HepG2 (cell line): ENCODE data around the gene DCAF4. TPM values are rescaled to one million over a fixed set of nuclear protein-coding genes. Genes with fewer than 3 reads are reported as not detected.

Source experiments
- ATAC-seq: fragments of 200-7000 bp; cut with Tn5 transposase; 3 replicates; pipeline ENCODE4 v1.9.1; 2020; ENCODE audit warnings: mild to moderate bottlenecking, moderate library complexity
- BruUV-seq: library from RNA; stranded (reverse); fragments of 400-500 nt; replicated peaks from 2 replicates; lab custom pipeline; 2021; lab: Mats Ljungman, UMichigan
- CTCF ChIA-PET: fragments of 300-600 bp; formaldehyde crosslinking; extraction: SDS; loops from one replicate; lab custom pipeline; 2021; ENCODE audit warnings: low total read pairs, inconsistent platforms, low intra/inter-chr PET ratio; lab: Yijun Ruan, JAX
- POLR2A ChIA-PET: fragments of 350-600 bp; sonication (Branson Sonifier 250); formaldehyde crosslinking; loops from one replicate; lab custom pipeline; 2020; ENCODE audit warnings: antibody characterized with exemption, inconsistent platforms; lab: Yijun Ruan, JAX
- DNase-seq: peaks from one replicate; pipeline ENCODE4 v3.0.0-alpha.2; 2015; ENCODE audit warnings: low spot score
- FAIRE-seq: peaks from 3 replicates; lab custom pipeline; 2011; peaks lifted over from hg19 to GRCh38; lab: Jason Lieb, UNC
- H2AFZ ChIP-seq: one replicate; pipeline ENCODE4 v1.6.1; 2011; ENCODE audit warnings: low read length, inconsistent platforms
- H3K27ac ChIP-seq: fragments of 300-600 bp; 3 replicates; pipeline ENCODE4 v1.8.0; 2011; ENCODE audit warnings: mixed run types, mild to moderate bottlenecking, mixed read lengths, low read length, inconsistent platforms; ENCODE audit not compliant: insufficient read depth; ENCODE audit errors: extremely low read length
- H3K27me3 ChIP-seq, 2 experiments: fragments of 200-600 bp in 1 of 2; 2 replicates in 1 of 2; 3 replicates in 1 of 2; pipeline versions ENCODE4 v1.6.0 to v1.8.0; 2011; ENCODE audit warnings: low read length in 2 of 2, mild to moderate bottlenecking in 2 of 2, moderate library complexity in 2 of 2, inconsistent platforms in 1 of 2; ENCODE audit not compliant: insufficient read depth in 2 of 2, control insufficient read depth in 1 of 2
- H3K36me3 ChIP-seq, 2 experiments: fragments of 200-600 bp in 1 of 2; replicated peaks in 1 of 2; 2 replicates in 1 of 2; 3 replicates in 1 of 2; pipeline versions ENCODE4 v1.5.1 to v1.8.0; 2011; ENCODE audit warnings: low read length in 2 of 2, inconsistent platforms in 1 of 2; ENCODE audit not compliant: insufficient read depth in 2 of 2, control insufficient read depth in 1 of 2
- H3K4me1 ChIP-seq: 2 replicates; pipeline ENCODE4 v1.5.1; 2012; ENCODE audit warnings: low read length, inconsistent platforms; ENCODE audit not compliant: insufficient read depth
- H3K4me2 ChIP-seq: 2 replicates; pipeline ENCODE4 v1.6.0; 2011; ENCODE audit warnings: low read depth, low read length, inconsistent platforms
- H3K4me3 ChIP-seq, 3 experiments: fragments of 200-600 bp in 1 of 3; sonication (generic), shearing (Covaris generic) in 1 of 3; replicated peaks in 1 of 3; 2 replicates each; pipeline ENCODE4 v1.5.1; 2011 to 2016; ENCODE audit warnings: low read length in 3 of 3, inconsistent platforms in 2 of 3, low read depth in 2 of 3, mild to moderate bottlenecking in 2 of 3, control low read depth in 1 of 3, mixed read lengths in 1 of 3; ENCODE audit not compliant: insufficient read depth in 1 of 3
- H3K79me2 ChIP-seq: one replicate; pipeline ENCODE4 v1.6.1; 2011; ENCODE audit warnings: low read length, inconsistent platforms; ENCODE audit not compliant: insufficient read depth
- H3K9ac ChIP-seq: 2 replicates; pipeline ENCODE4 v1.6.0; 2011; ENCODE audit warnings: mild to moderate bottlenecking, low read depth, low read length, inconsistent platforms; ENCODE audit not compliant: insufficient read depth
- H3K9me3 ChIP-seq: 2 replicates; pipeline ENCODE4 v1.5.1; 2012; ENCODE audit warnings: mild to moderate bottlenecking, low read length
- H4K20me1 ChIP-seq: 2 replicates; pipeline ENCODE4 v1.6.0; 2011; ENCODE audit warnings: inconsistent platforms, mild to moderate bottlenecking, low read length, moderate library complexity; ENCODE audit not compliant: insufficient read depth
- ASH2L ChIP-seq: fragments of 300-600, 200-600 bp; sonication (generic); IDR thresholded peaks from 2 replicates; pipeline ENCODE4 v1.7.0; 2017; ENCODE audit warnings: low read depth, mild to moderate bottlenecking, moderate library complexity, mixed read lengths, low read length; ENCODE audit not compliant: insufficient read length
- BORCS8-MEF2B ChIP-seq: sonication (generic); formaldehyde crosslinking; IDR thresholded peaks from 2 replicates; pipeline ENCODE4 v1.8.0; 2022; ENCODE audit warnings: mild to moderate bottlenecking, missing genetic modification reagents
- EZH2 ChIP-seq: conservative IDR thresholded peaks from 2 replicates; pipeline ENCODE4 v1.6.1; 2012; ENCODE audit warnings: mild to moderate bottlenecking, low read depth, low read length, moderate library complexity
- GATA4 ChIP-seq: sonication (generic); IDR thresholded peaks from 2 replicates; pipeline ENCODE4 v1.6.1; 2016; ENCODE audit warnings: antibody characterized with exemption, low read depth, borderline replicate concordance
- JUNB ChIP-seq: sonication (generic); formaldehyde crosslinking; IDR thresholded peaks from 2 replicates; pipeline ENCODE4 v1.8.0; 2022; ENCODE audit warnings: missing genetic modification reagents, mild to moderate bottlenecking, borderline replicate concordance
- KLF6 ChIP-seq: IDR thresholded peaks from 2 replicates; pipeline ENCODE4 v1.8.0; 2016; ENCODE audit warnings: missing biosample characterization, missing genetic modification reagents
- MAZ ChIP-seq, 2 experiments: sonication (generic) in 1 of 2; formaldehyde crosslinking in 1 of 2; IDR thresholded peaks; 2 replicates each; pipeline versions ENCODE4 v1.5.0 to v1.6.1; 2012 to 2020; ENCODE audit warnings: low read depth in 2 of 2, mild to moderate bottlenecking in 2 of 2, borderline replicate concordance in 1 of 2, improper control_type of control experiment in 1 of 2, low read length in 1 of 2, missing genetic modification reagents in 1 of 2, moderate library complexity in 1 of 2
- MYC ChIP-seq: sonication (generic); formaldehyde crosslinking; IDR thresholded peaks from 2 replicates; pipeline ENCODE4 v1.9.0; 2021; ENCODE audit warnings: missing genetic modification reagents, borderline replicate concordance
- NRL ChIP-seq: sonication (generic); formaldehyde crosslinking; IDR thresholded peaks from 2 replicates; pipeline ENCODE4 v1.5.0; 2020; ENCODE audit warnings: missing genetic modification reagents, mild to moderate bottlenecking, moderate library complexity, borderline replicate concordance
- PLRG1 ChIP-seq: fragments of 450-650 bp; conservative IDR thresholded peaks from 2 replicates; pipeline ENCODE4 v1.6.1; 2016
- ZBTB8A ChIP-seq: sonication (generic); formaldehyde crosslinking; IDR thresholded peaks from 2 replicates; pipeline ENCODE4 v1.4.0; 2020; ENCODE audit warnings: mild to moderate bottlenecking, low read depth, missing genetic modification reagents, borderline replicate concordance
- ZFP62 ChIP-seq: sonication (generic); formaldehyde crosslinking; IDR thresholded peaks from 2 replicates; pipeline ENCODE4 v1.4.0; 2020; ENCODE audit warnings: missing genetic modification reagents
- ZFX ChIP-seq: sonication (generic); formaldehyde crosslinking; IDR thresholded peaks from 2 replicates; pipeline ENCODE4 v1.4.0; 2020; ENCODE audit warnings: mild to moderate bottlenecking, low read depth, missing genetic modification reagents, moderate library complexity
- WGBS: methylation state at CpG from one replicate; pipeline ENCODE4 v1.1.6; 2017; ENCODE audit warnings: low lambda C conversion rate; 5-methylcytosine and 5-hydroxymethylcytosine counted together
- in situ Hi-C: cut with HindIII; loops from 2 replicates; pipeline ENCODE4 v1.10.0; 2017; ENCODE audit warnings: low pct_unique_long_range_greater_than_20kb; ENCODE audit not compliant: extremely low pct_ligation_motif_present
- intact Hi-C: fragments of 100-400 bp; cut with micrococcal nuclease; formaldehyde crosslinking; loops from one replicate; pipeline ENCODE4 v1.10.0; 2022; ENCODE audit not compliant: unreplicated experiment
- polyA plus RNA-seq, 8 experiments: library from polyadenylated mRNA; depleted of rRNA in 3 of 8; stranded (reverse) in 7 of 8; unstranded in 1 of 8; fragments of >200 nt; fragmentation: Illumina TruSeq in 4 of 8; extraction: Trizol in 4 of 8; gene quantifications; 2 replicates each; pipeline versions ENCODE4 v1.2.1 to v1.2.3, GENCODE V29; 2011 to 2016; ENCODE audit warnings: low read depth in 4 of 8, missing spikeins in 1 of 8, mixed read lengths in 1 of 8; ENCODE audit not compliant: insufficient read depth in 1 of 8
- total RNA-seq, 5 experiments: library from RNA; depleted of rRNA; stranded (reverse); fragments of >200 nt; fragmentation: Illumina TruSeq; extraction: Trizol; gene quantifications; 2 replicates each; pipeline ENCODE4 v1.2.3, GENCODE V29; 2016; ENCODE audit warnings: low read depth in 1 of 5
- TF ChIP-seq, protein P1 (sequence below): sonication (generic); formaldehyde crosslinking; conservative IDR thresholded peaks from 2 replicates; pipeline ENCODE4 v1.4.0; 2020; ENCODE audit warnings: missing genetic modification reagents
- TF ChIP-seq, protein P2 (sequence below): sonication (generic); formaldehyde crosslinking; IDR thresholded peaks from 2 replicates; pipeline ENCODE4 v1.5.1; 2020; ENCODE audit warnings: mild to moderate bottlenecking, missing genetic modification reagents, borderline replicate concordance
- TF ChIP-seq, protein P3 (sequence below): sonication (generic); formaldehyde crosslinking; IDR thresholded peaks from 2 replicates; pipeline ENCODE4 v1.4.0; 2020; ENCODE audit warnings: low read depth, mild to moderate bottlenecking, missing genetic modification reagents

DCAF4 gene
- total and polyA plus RNA-seq, 2 of the 13 experiments (the other 11 are each of a cell fraction or from before 2014, with no cell fraction given) = 18.8 to 21.1 TPM

DNA sequence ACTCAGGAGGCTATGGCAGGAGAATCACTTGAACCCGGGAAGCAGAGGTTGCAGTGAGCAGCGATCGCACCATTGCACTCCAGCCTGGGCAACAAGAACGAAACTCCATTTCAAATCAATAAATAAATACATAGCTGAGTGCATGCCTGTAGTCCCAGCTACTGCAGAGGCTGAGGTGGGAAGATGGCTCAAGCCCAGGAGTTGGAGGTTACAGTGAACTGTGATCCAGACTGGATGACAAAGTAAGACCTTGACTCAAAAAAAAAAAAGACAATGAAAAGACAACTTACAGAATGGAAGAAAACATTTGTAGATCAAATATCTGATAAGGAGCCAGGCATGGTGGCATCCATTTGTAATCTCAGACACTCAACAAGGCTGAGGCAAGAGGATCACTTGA, 73.1 kb downstream of the DCAF4 start:
- H3K9me3 ChIP-seq = no peaks in the 10 kb centered on the region
- no peaks in the 10 kb centered on the region for H3K4me1 ChIP-seq
- no peaks in the 10 kb centered on the region for H4K20me1 ChIP-seq
- no TSS peak for BruUV-seq
- no peaks in the 10 kb centered on the region for H3K79me2 ChIP-seq
- no peak overlapping the region for H3K4me2 ChIP-seq
- no peak overlapping the region for H2AFZ ChIP-seq
- ChIA-PET POLR2A (interaction anchor here (1.2 kb wide), 1 partner anchor 59 kb away, joined by 3 read pairs; the partner anchor contains the start of gene RBM25), CTCF (no interaction called here)
- no peak overlapping the region for H3K27ac ChIP-seq
- no peaks in the 10 kb centered on the region for H3K27me3 ChIP-seq
- DNase-seq = no peak
- no peak for ATAC-seq
- no peak overlapping the region for H3K4me3 ChIP-seq
- WGBS = 88% methylated on average over 4 of the region's 4 CpGs
- intact Hi-C loops = no loop called here
- H3K36me3 ChIP-seq = peaks cover 7 to 15% of the 10 kb centered on the region in 2 experiments
- H3K9ac ChIP-seq = no peak overlapping the region
- no peak for FAIRE-seq
- in situ Hi-C loops = no loop called here
- no peak for TF ChIP-seq ZFX
- no peak for TF ChIP-seq ZFP62 (CRISPR knock-in tag)
- no peak for TF ChIP-seq ASH2L
- TF ChIP-seq, protein P1, sequence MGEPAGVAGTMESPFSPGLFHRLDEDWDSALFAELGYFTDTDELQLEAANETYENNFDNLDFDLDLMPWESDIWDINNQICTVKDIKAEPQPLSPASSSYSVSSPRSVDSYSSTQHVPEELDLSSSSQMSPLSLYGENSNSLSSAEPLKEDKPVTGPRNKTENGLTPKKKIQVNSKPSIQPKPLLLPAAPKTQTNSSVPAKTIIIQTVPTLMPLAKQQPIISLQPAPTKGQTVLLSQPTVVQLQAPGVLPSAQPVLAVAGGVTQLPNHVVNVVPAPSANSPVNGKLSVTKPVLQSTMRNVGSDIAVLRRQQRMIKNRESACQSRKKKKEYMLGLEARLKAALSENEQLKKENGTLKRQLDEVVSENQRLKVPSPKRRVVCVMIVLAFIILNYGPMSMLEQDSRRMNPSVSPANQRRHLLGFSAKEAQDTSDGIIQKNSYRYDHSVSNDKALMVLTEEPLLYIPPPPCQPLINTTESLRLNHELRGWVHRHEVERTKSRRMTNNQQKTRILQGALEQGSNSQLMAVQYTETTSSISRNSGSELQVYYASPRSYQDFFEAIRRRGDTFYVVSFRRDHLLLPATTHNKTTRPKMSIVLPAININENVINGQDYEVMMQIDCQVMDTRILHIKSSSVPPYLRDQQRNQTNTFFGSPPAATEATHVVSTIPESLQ = no peak
- no peak for TF ChIP-seq ZBTB8A
- no peak for TF ChIP-seq MYC (CRISPR knock-in tag)
- TF ChIP-seq JUNB (CRISPR knock-in tag) = no peak
- no peak for TF ChIP-seq KLF6
- no peak for TF ChIP-seq MAZ (IDR thresholded peaks at IDR 0.05; ENCODE audit: borderline replicate concordance, low read depth, low read length)
- no peak for TF ChIP-seq MAZ (CRISPR knock-in tag; IDR thresholded peaks at IDR 0.05; ENCODE audit: low read depth)
- no peak for TF ChIP-seq NRL (CRISPR knock-in tag)
- TF ChIP-seq, protein P2, sequence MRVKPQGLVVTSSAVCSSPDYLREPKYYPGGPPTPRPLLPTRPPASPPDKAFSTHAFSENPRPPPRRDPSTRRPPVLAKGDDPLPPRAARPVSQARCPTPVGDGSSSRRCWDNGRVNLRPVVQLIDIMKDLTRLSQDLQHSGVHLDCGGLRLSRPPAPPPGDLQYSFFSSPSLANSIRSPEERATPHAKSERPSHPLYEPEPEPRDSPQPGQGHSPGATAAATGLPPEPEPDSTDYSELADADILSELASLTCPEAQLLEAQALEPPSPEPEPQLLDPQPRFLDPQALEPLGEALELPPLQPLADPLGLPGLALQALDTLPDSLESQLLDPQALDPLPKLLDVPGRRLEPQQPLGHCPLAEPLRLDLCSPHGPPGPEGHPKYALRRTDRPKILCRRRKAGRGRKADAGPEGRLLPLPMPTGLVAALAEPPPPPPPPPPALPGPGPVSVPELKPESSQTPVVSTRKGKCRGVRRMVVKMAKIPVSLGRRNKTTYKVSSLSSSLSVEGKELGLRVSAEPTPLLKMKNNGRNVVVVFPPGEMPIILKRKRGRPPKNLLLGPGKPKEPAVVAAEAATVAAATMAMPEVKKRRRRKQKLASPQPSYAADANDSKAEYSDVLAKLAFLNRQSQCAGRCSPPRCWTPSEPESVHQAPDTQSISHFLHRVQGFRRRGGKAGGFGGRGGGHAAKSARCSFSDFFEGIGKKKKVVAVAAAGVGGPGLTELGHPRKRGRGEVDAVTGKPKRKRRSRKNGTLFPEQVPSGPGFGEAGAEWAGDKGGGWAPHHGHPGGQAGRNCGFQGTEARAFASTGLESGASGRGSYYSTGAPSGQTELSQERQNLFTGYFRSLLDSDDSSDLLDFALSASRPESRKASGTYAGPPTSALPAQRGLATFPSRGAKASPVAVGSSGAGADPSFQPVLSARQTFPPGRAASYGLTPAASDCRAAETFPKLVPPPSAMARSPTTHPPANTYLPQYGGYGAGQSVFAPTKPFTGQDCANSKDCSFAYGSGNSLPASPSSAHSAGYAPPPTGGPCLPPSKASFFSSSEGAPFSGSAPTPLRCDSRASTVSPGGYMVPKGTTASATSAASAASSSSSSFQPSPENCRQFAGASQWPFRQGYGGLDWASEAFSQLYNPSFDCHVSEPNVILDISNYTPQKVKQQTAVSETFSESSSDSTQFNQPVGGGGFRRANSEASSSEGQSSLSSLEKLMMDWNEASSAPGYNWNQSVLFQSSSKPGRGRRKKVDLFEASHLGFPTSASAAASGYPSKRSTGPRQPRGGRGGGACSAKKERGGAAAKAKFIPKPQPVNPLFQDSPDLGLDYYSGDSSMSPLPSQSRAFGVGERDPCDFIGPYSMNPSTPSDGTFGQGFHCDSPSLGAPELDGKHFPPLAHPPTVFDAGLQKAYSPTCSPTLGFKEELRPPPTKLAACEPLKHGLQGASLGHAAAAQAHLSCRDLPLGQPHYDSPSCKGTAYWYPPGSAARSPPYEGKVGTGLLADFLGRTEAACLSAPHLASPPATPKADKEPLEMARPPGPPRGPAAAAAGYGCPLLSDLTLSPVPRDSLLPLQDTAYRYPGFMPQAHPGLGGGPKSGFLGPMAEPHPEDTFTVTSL (CRISPR knock-in tag) = no peak
- TF ChIP-seq, protein P3, sequence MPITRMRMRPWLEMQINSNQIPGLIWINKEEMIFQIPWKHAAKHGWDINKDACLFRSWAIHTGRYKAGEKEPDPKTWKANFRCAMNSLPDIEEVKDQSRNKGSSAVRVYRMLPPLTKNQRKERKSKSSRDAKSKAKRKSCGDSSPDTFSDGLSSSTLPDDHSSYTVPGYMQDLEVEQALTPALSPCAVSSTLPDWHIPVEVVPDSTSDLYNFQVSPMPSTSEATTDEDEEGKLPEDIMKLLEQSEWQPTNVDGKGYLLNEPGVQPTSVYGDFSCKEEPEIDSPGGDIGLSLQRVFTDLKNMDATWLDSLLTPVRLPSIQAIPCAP = no peak
- no peak for TF ChIP-seq EZH2
- no peak for TF ChIP-seq PLRG1
- no peak for TF ChIP-seq BORCS8-MEF2B (CRISPR knock-in tag)
- TF ChIP-seq GATA4 = no peak
